ENCODE data around the gene MMAB.

DNA sequence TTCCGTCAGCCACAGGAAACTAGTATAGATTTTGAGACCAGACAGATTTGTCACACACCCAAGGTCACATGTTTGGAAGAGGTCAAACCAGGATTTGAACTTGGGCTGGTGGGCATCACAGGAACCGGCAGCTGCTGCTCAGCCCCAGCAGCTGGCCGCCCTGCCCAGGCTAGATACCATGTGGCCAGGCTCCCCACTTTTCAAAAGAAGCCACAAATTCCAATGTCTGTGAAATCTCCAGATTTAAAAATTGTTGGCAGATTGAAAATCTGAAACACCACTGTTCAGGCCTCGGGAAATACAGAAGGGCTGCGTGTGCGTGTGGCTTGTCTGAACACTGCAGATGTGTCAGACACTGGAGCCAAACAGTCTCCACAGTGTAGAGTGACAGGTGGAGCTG, 30.4 kb downstream of the MMAB start:
- TF ChIP-seq YY1 (IDR thresholded peaks at IDR 0.05; ENCODE audit: insufficient read depth, insufficient read length) (no peak), ZNF274 (IDR thresholded peaks at IDR 0.05; ENCODE audit: low read depth, low read length) (no peak), SUZ12 (IDR thresholded peaks at IDR 0.05; ENCODE audit: extremely low read depth, insufficient read depth, insufficient read length) (no peak)
